ENCODE results near the gene ZNFX1.
"Not testable (repeated sequence)": the region's sequence is repeated elsewhere in the genome, so short reads cannot be mapped to it uniquely, and the experiment has no call there.

ZNFX1 gene

GRCh38 chr20:49203746-49204145, 74.1 kb downstream of the ZNFX1 start:
- DNase-seq: no peak

- no peak for DNase-seq
These were observed 74.8 kb downstream of the ZNFX1 start for GRCh38 chr20:49203011-49203410.

DNA sequence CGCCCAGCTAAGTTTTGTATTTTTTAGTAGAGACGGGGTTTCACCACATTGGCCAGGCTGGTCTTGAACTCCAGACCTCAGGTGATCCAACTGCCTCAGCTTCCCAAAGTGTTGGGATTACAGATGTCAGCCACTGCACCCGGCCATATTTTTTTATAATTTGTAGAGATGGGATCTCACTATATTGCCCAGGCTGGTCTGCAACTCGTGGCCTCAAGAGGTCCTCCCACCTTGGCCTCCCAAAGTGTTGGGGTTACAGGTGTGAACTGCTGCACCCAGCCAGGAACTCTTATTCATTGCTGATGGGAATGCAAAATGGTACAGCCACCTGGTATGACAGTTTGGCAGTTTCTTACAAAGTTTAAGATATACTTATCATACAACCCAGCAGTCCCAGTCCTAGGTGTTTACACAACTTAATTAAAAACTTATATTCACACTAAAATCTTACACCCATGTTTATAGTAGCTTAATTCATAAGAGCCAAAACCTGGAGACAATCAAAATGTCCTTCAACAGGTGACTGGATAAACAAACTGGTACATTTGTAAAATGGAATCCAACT, 78.0 kb downstream of the ZNFX1 start:
- DNase-seq: no peak

- not testable (repeated sequence) for DNase-seq
These were observed 84.8 kb downstream of the ZNFX1 start for GRCh38 chr20:49192944-49193518.
